Central memory CD8-positive, alpha-beta T cell (primary cell): ENCODE results near the gene HYDIN.
"Not testable (repeated sequence)": the region's sequence is repeated elsewhere in the genome, so short reads cannot be mapped to it uniquely, and the experiment has no call there.

Experiments used
- ATAC-seq: fragments of 150-1000 bp; cut with Tn5 transposase; replicated peaks from 2 replicates; pipeline ENCODE4 v1.10.0; 2022; ENCODE audit warnings: mild to moderate bottlenecking, moderate FRiP score, moderate number of reproducible peaks; ENCODE audit not compliant: poor library complexity, severe bottlenecking; ENCODE audit errors: extremely low read depth
- DNase-seq, 2 donors: peaks; one replicate each; pipeline ENCODE4 v3.0.0; 2021; ENCODE audit warnings: low spot score in 2 of 2
- H3K27ac Mint-ChIP-seq: one replicate; pipeline ENCODE4 v1.8.0; 2022; ENCODE audit warnings: low read depth, mild to moderate bottlenecking, moderate library complexity, mixed read lengths
- H3K27me3 Mint-ChIP-seq: one replicate; pipeline ENCODE4 v1.8.0; 2022; ENCODE audit warnings: mixed read lengths
- H3K36me3 Mint-ChIP-seq: one replicate; pipeline ENCODE4 v1.8.0; 2022; ENCODE audit warnings: mild to moderate bottlenecking, moderate library complexity, mixed read lengths; ENCODE audit not compliant: insufficient read depth
- H3K4me1 Mint-ChIP-seq: one replicate; pipeline ENCODE4 v1.8.0; 2022; ENCODE audit warnings: mixed read lengths
- H3K4me3 Mint-ChIP-seq: one replicate; pipeline ENCODE4 v1.8.0; 2022; ENCODE audit warnings: mild to moderate bottlenecking, moderate library complexity, mixed read lengths
- H3K9me3 Mint-ChIP-seq: one replicate; pipeline ENCODE4 v1.8.0; 2022; ENCODE audit warnings: mixed read lengths

The HYDIN gene

GRCh38 chr16:71161007-71161406 lies 69.5 kb downstream of the HYDIN start:
- H3K9me3 Mint-ChIP-seq, H3K4me3 Mint-ChIP-seq, H3K4me1 Mint-ChIP-seq, H3K27ac Mint-ChIP-seq, H3K27me3 Mint-ChIP-seq, H3K36me3 Mint-ChIP-seq, DNase-seq, ATAC-seq: not testable (repeated sequence)

- H3K4me1 Mint-ChIP-seq, H3K36me3 Mint-ChIP-seq, ATAC-seq, H3K9me3 Mint-ChIP-seq, H3K4me3 Mint-ChIP-seq, DNase-seq, H3K27ac Mint-ChIP-seq, H3K27me3 Mint-ChIP-seq: not testable (repeated sequence)
Measured at GRCh38 chr16:71157278-71157677, 73.2 kb downstream of the HYDIN start.

GRCh38 chr16:71153329-71153728 lies 77.2 kb downstream of the HYDIN start:
- not testable (repeated sequence) for H3K4me3 Mint-ChIP-seq, H3K36me3 Mint-ChIP-seq, H3K4me1 Mint-ChIP-seq, DNase-seq, H3K27ac Mint-ChIP-seq, H3K27me3 Mint-ChIP-seq, H3K9me3 Mint-ChIP-seq, ATAC-seq

- H3K4me1 Mint-ChIP-seq, H3K4me3 Mint-ChIP-seq, ATAC-seq, H3K27me3 Mint-ChIP-seq, H3K36me3 Mint-ChIP-seq, H3K27ac Mint-ChIP-seq, H3K9me3 Mint-ChIP-seq, DNase-seq: not testable (repeated sequence)
Measured at GRCh38 chr16:71151654-71152053, 78.9 kb downstream of the HYDIN start.

GRCh38 chr16:71143246-71143645 lies 87.3 kb downstream of the HYDIN start:
- H3K4me3 Mint-ChIP-seq, ATAC-seq, H3K9me3 Mint-ChIP-seq: not testable (repeated sequence)

GRCh38 chr16:71110565-71110964 lies 120.0 kb downstream of the HYDIN start:
- not testable (repeated sequence) for H3K4me1 Mint-ChIP-seq, H3K27ac Mint-ChIP-seq, ATAC-seq, H3K4me3 Mint-ChIP-seq, H3K9me3 Mint-ChIP-seq, H3K27me3 Mint-ChIP-seq, H3K36me3 Mint-ChIP-seq, DNase-seq

More at GRCh38 chr16:71143246-71143645, 87.3 kb downstream of the HYDIN start:
- not testable (repeated sequence) for H3K27me3 Mint-ChIP-seq, H3K36me3 Mint-ChIP-seq, DNase-seq, H3K4me1 Mint-ChIP-seq, H3K27ac Mint-ChIP-seq

- not testable (repeated sequence) for ATAC-seq, H3K4me1 Mint-ChIP-seq, DNase-seq, H3K27ac Mint-ChIP-seq, H3K27me3 Mint-ChIP-seq, H3K36me3 Mint-ChIP-seq, H3K9me3 Mint-ChIP-seq, H3K4me3 Mint-ChIP-seq
Measured at GRCh38 chr16:71109656-71110208, 120.8 kb downstream of the HYDIN start.

GRCh38 chr16:71105881-71106280 lies 124.6 kb downstream of the HYDIN start:
- H3K9me3 Mint-ChIP-seq, H3K27me3 Mint-ChIP-seq, ATAC-seq, H3K27ac Mint-ChIP-seq, DNase-seq, H3K4me3 Mint-ChIP-seq, H3K36me3 Mint-ChIP-seq, H3K4me1 Mint-ChIP-seq: not testable (repeated sequence)

GRCh38 chr16:71083573-71083972 lies 146.9 kb downstream of the HYDIN start:
- not testable (repeated sequence) for H3K9me3 Mint-ChIP-seq, ATAC-seq, H3K4me3 Mint-ChIP-seq, H3K4me1 Mint-ChIP-seq, H3K36me3 Mint-ChIP-seq, DNase-seq, H3K27me3 Mint-ChIP-seq, H3K27ac Mint-ChIP-seq

- H3K4me3 Mint-ChIP-seq, H3K9me3 Mint-ChIP-seq, H3K27ac Mint-ChIP-seq, H3K4me1 Mint-ChIP-seq, H3K36me3 Mint-ChIP-seq, H3K27me3 Mint-ChIP-seq, ATAC-seq, DNase-seq: not testable (repeated sequence)
Measured at GRCh38 chr16:71080777-71081176, 149.7 kb downstream of the HYDIN start.

GRCh38 chr16:71080262-71080661 lies 150.3 kb downstream of the HYDIN start:
- not testable (repeated sequence) for H3K27me3 Mint-ChIP-seq, H3K36me3 Mint-ChIP-seq, H3K4me3 Mint-ChIP-seq, H3K9me3 Mint-ChIP-seq, H3K4me1 Mint-ChIP-seq, ATAC-seq, H3K27ac Mint-ChIP-seq, DNase-seq

- DNase-seq, ATAC-seq, H3K4me1 Mint-ChIP-seq, H3K4me3 Mint-ChIP-seq, H3K27ac Mint-ChIP-seq, H3K9me3 Mint-ChIP-seq, H3K36me3 Mint-ChIP-seq: not testable (repeated sequence)
- peaks cover 10% of the 10 kb centered on the region for H3K27me3 Mint-ChIP-seq
Measured at GRCh38 chr16:71070651-71071050, 159.9 kb downstream of the HYDIN start.

- ATAC-seq, H3K4me1 Mint-ChIP-seq, H3K9me3 Mint-ChIP-seq, H3K36me3 Mint-ChIP-seq, DNase-seq, H3K27ac Mint-ChIP-seq, H3K4me3 Mint-ChIP-seq: not testable (repeated sequence)
- peaks cover 10% of the 10 kb centered on the region for H3K27me3 Mint-ChIP-seq
Measured at GRCh38 chr16:71069842-71070241, 160.7 kb downstream of the HYDIN start.
